Measurements from ENCODE around the gene KRT3.

Gene KRT3

GRCh38 chr12:52813885-52814709 is 18.2 kb upstream of the KRT3 start, which contains the start of gene KRT4:
Gene KRT4 (minus strand): TSS chr12:52814116. CDS start chr12:52814058, 58 bp downstream.
- DNase-seq (ENCODE audit: low read depth): no peak

GRCh38 chr12:52813203-52813819 is 17.4 kb upstream of the KRT3 start:
- no peak for DNase-seq (ENCODE audit: low read depth)

- no peak for DNase-seq (ENCODE audit: low read depth)
These were observed 16.8 kb upstream of the KRT3 start for GRCh38 chr12:52812749-52813148.

GRCh38 chr12:52812073-52812400 is 16.1 kb upstream of the KRT3 start:
- no peak for DNase-seq (ENCODE audit: low read depth)

GRCh38 chr12:52811191-52812072 is 15.5 kb upstream of the KRT3 start:
- DNase-seq (ENCODE audit: low read depth): no peak

- no peak for DNase-seq (ENCODE audit: low read depth)
These were observed 14.6 kb upstream of the KRT3 start for GRCh38 chr12:52810554-52810953.

- no peak for DNase-seq (ENCODE audit: low read depth)
These were observed 13.2 kb upstream of the KRT3 start for GRCh38 chr12:52809166-52809565.

- no peak for DNase-seq (ENCODE audit: low read depth)
These were observed 12.8 kb upstream of the KRT3 start for GRCh38 chr12:52808573-52809160.

GRCh38 chr12:52807544-52808470 is 11.9 kb upstream of the KRT3 start:
- no peak for DNase-seq (ENCODE audit: low read depth)

- no peak for DNase-seq (ENCODE audit: low read depth)
These were observed 11.1 kb upstream of the KRT3 start for GRCh38 chr12:52806821-52807543.

GRCh38 chr12:52806169-52806811 is 10.4 kb upstream of the KRT3 start:
- DNase-seq (ENCODE audit: low read depth): no peak

- no peak for DNase-seq (ENCODE audit: low read depth)
These were observed 9.8 kb upstream of the KRT3 start for GRCh38 chr12:52805739-52806138.

GRCh38 chr12:52805000-52805399 is 9.1 kb upstream of the KRT3 start:
- DNase-seq (ENCODE audit: low read depth): no peak

- DNase-seq (ENCODE audit: low read depth): no peak
These were observed 6.5 kb upstream of the KRT3 start for GRCh38 chr12:52802442-52802841.

- DNase-seq (ENCODE audit: low read depth): no peak
These were observed 5.9 kb upstream of the KRT3 start for GRCh38 chr12:52801773-52802172.

- DNase-seq (ENCODE audit: low read depth): no peak
These were observed 4.5 kb upstream of the KRT3 start for GRCh38 chr12:52800259-52800917.

GRCh38 chr12:52799505-52800211 is 3.7 kb upstream of the KRT3 start:
- no peak for DNase-seq (ENCODE audit: low read depth)

- no peak for DNase-seq (ENCODE audit: low read depth)
These were observed 3.0 kb upstream of the KRT3 start for GRCh38 chr12:52798671-52799504.
